Endodermal cell (in vitro differentiated cells): Measurements from ENCODE around the gene COL1A2. TPM values are rescaled to one million over a fixed set of nuclear protein-coding genes. Genes with fewer than 3 reads are reported as not detected.

Experiments
- DNase-seq: peaks from one replicate; pipeline ENCODE4 v3.0.0-alpha.2; 2017
- H3K27ac ChIP-seq: 2 replicates; pipeline ENCODE4 v1.5.1; 2013; ENCODE audit warnings: mild to moderate bottlenecking, low read depth, low read length, moderate library complexity
- H3K27me3 ChIP-seq: 2 replicates; pipeline ENCODE4 v1.6.1; 2013; ENCODE audit warnings: mild to moderate bottlenecking, low read length, moderate library complexity; ENCODE audit not compliant: insufficient read depth, control insufficient read depth, poor library complexity, severe bottlenecking
- H3K36me3 ChIP-seq: 2 replicates; pipeline ENCODE4 v1.7.0; 2013; ENCODE audit warnings: mild to moderate bottlenecking, low read length, moderate library complexity; ENCODE audit not compliant: control insufficient read depth, insufficient read depth
- H3K4me1 ChIP-seq: one replicate; pipeline ENCODE4 v1.7.0; 2013; ENCODE audit warnings: low read length; ENCODE audit not compliant: control insufficient read depth, insufficient read depth
- H3K4me3 ChIP-seq: 2 replicates; pipeline ENCODE4 v1.5.1; 2013; ENCODE audit warnings: mild to moderate bottlenecking, low read length, moderate library complexity
- H3K9ac ChIP-seq: 2 replicates; pipeline ENCODE4 v1.6.1; 2013; ENCODE audit warnings: mild to moderate bottlenecking, low read length, moderate library complexity; ENCODE audit not compliant: poor library complexity, severe bottlenecking; ENCODE audit errors: extremely low read depth
- H3K9me3 ChIP-seq: 2 replicates; pipeline ENCODE4 v1.6.1; 2013; ENCODE audit warnings: mild to moderate bottlenecking, low read length, moderate library complexity; ENCODE audit not compliant: control insufficient read depth
- H3K27ac Mint-ChIP-seq: 2 replicates; pipeline ENCODE4 v1.8.0; 2020; ENCODE audit warnings: mixed read lengths
- H3K27me3 Mint-ChIP-seq: 2 replicates; pipeline ENCODE4 v1.8.0; 2021; ENCODE audit warnings: mild to moderate bottlenecking, mixed read lengths; ENCODE audit not compliant: insufficient read depth
- H3K36me3 Mint-ChIP-seq: 2 replicates; pipeline ENCODE4 v1.8.0; 2020; ENCODE audit warnings: low read depth, mixed read lengths
- H3K4me1 Mint-ChIP-seq: 2 replicates; pipeline ENCODE4 v1.8.0; 2020; ENCODE audit warnings: mixed read lengths
- H3K4me3 Mint-ChIP-seq: 2 replicates; pipeline ENCODE4 v1.8.0; 2020; ENCODE audit warnings: mild to moderate bottlenecking, moderate library complexity, mixed read lengths
- H3K9me3 Mint-ChIP-seq: 2 replicates; pipeline ENCODE4 v1.8.0; 2020; ENCODE audit warnings: mild to moderate bottlenecking, mixed read lengths
- CTCF ChIP-seq: fragments of 200-600 bp; sonication (generic); conservative IDR thresholded peaks from 2 replicates; pipeline ENCODE4 v1.5.0; 2021; ENCODE audit warnings: antibody characterized with exemption, mild to moderate bottlenecking
- WGBS, 2 experiments: methylation state at CpG; one replicate each; pipeline versions ENCODE4 v1.1.5 to v1.1.7; 2013; ENCODE audit warnings: missing lambda C conversion rate in 2 of 2, mixed read lengths in 1 of 2; ENCODE audit not compliant: insufficient coverage in 1 of 2, insufficient read length in 1 of 2; 5-methylcytosine and 5-hydroxymethylcytosine counted together
- total RNA-seq, 2 donors: library from RNA; stranded (reverse); fragmentation: NEBNext Ultra II Directional in 1 of 2; extraction: Animal tissue kit (Norgen Biotek cat#: 25700) in 1 of 2; gene quantifications; 2 replicates in 1 of 2; 3 replicates in 1 of 2; pipeline ENCODE4 v1.2.1, GENCODE V29; 2021

Gene COL1A2
- total RNA-seq, 2 donors from 2014 or later, result 42.2 to 99.7 TPM

GRCh38 chr7:94449151-94449725 lies 54.5 kb downstream of the COL1A2 start:
- Histone ChIP-seq H3K27ac (no peak overlapping the region), H3K27me3 (no peaks in the 10 kb centered on the region), H3K36me3 (no peaks in the 10 kb centered on the region), H3K9ac (no peak overlapping the region), H3K4me3 (no peak overlapping the region), H3K4me1 (peaks cover 6% of the 10 kb centered on the region), H3K9me3 (no peaks in the 10 kb centered on the region)
- Mint-ChIP-seq H3K4me1 (peaks cover 30% of the 10 kb centered on the region), H3K36me3 (no peaks in the 10 kb centered on the region), H3K27ac (no peak overlapping the region), H3K27me3 (no peaks in the 10 kb centered on the region), H3K4me3 (no peak overlapping the region), H3K9me3 (peaks cover 3% of the 10 kb centered on the region)
- 8 to 29% methylated on average over 1 of the region's 4 CpGs for WGBS, 2 experiments
- peak; percentile 75 for TF ChIP-seq CTCF
- no peak for DNase-seq

GRCh38 chr7:94450044-94450697 lies 55.5 kb downstream of the COL1A2 start:
- H3K27ac ChIP-seq, result no peak overlapping the region
- H3K36me3 Mint-ChIP-seq, result no peaks in the 10 kb centered on the region
- TF ChIP-seq CTCF, result no peak

GRCh38 chr7:94451187-94451586 lies 56.5 kb downstream of the COL1A2 start:
- 66 to 90% methylated on average over 2 to 4 of the region's 4 CpGs for WGBS, 2 experiments
- Mint-ChIP-seq H3K27me3 (peaks cover under 1% of the 10 kb centered on the region), H3K36me3 (no peaks in the 10 kb centered on the region), H3K27ac (no peak overlapping the region), H3K4me1 (peaks cover 15% of the 10 kb centered on the region), H3K9me3 (peaks cover 3% of the 10 kb centered on the region), H3K4me3 (no peak overlapping the region)
- TF ChIP-seq CTCF, result no peak
- DNase-seq, result no peak
- Histone ChIP-seq H3K9ac (no peak overlapping the region), H3K27me3 (no peaks in the 10 kb centered on the region), H3K4me3 (no peak overlapping the region), H3K4me1 (no peaks in the 10 kb centered on the region), H3K27ac (no peak overlapping the region), H3K9me3 (no peaks in the 10 kb centered on the region), H3K36me3 (no peaks in the 10 kb centered on the region)

More at GRCh38 chr7:94450044-94450697, 55.5 kb downstream of the COL1A2 start:
- Histone ChIP-seq H3K4me1 (peaks cover 6% of the 10 kb centered on the region), H3K36me3 (no peaks in the 10 kb centered on the region), H3K27me3 (no peaks in the 10 kb centered on the region), H3K4me3 (no peak overlapping the region), H3K9ac (no peak overlapping the region), H3K9me3 (no peaks in the 10 kb centered on the region)
- H3K4me3 Mint-ChIP-seq, result no peak overlapping the region
- no peaks in the 10 kb centered on the region for H3K27me3 Mint-ChIP-seq
- peaks cover 23% of the 10 kb centered on the region for H3K4me1 Mint-ChIP-seq
- no peak for DNase-seq
- H3K9me3 Mint-ChIP-seq, result peaks cover 3% of the 10 kb centered on the region
- no peak overlapping the region for H3K27ac Mint-ChIP-seq
- 86 to 96% methylated on average over 1 to 4 of the region's 4 CpGs for WGBS, 2 experiments
